Measurements from ENCODE around the gene ZNF837. TPM values are rescaled to one million over a fixed set of nuclear protein-coding genes. Genes with fewer than 3 reads are reported as not detected.

The ZNF837 gene
- total and polyA plus RNA-seq, 7 experiments from 2014 or later = 1.4 to 15.6 (median 4.3) TPM

DNA sequence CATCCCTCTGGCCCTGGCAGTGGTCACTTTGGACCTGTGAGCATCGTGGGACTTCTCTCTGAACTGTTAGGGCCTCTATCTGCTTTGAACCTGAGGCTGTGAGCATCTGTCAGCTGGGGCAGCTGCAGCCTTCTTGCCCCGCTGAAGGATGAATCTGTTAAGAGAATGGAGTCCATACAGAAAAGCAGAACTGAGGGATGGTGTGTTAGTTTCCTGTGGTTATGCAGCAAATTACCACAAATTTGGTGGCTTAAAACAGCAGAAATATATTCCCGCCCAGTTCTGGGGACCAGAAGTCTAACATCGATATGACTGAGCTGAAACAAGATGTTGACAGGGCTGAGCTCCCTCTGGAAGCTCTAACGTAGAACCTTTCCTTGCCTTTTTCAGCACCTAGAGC, 16.7 kb downstream of the ZNF837 start:
- Histone ChIP-seq H3K4me3 (ENCODE audit: low read length) (no peak overlapping the region), H3K36me3 (ENCODE audit: control insufficient read depth in 2 of 3, insufficient read depth in 3 of 3, low read length in 3 of 3) (peaks cover 0 to 4% (median 0%) of the 10 kb centered on the region in 3 experiments), H3K27ac (ENCODE audit: low read depth, low read length) (no peak overlapping the region), H3K27me3 (ENCODE audit: control insufficient read depth in 2 of 2, insufficient read depth in 2 of 2, low read length in 2 of 2) (no peaks in the 10 kb centered on the region), H3K4me1 (ENCODE audit: control insufficient read depth in 2 of 2, insufficient read depth in 2 of 2, low read length in 2 of 2) (peaks cover 4 to 5% of the 10 kb centered on the region in 2 donors), H3K9me3 (ENCODE audit: control insufficient read depth in 2 of 3, low read length in 3 of 3) (no peaks in the 10 kb centered on the region)
- H3K4me1 Mint-ChIP-seq = peaks cover 7 to 17% (median 11%) of the 10 kb centered on the region in 7 donors
- H3K27me3 Mint-ChIP-seq = peaks cover 0 to 2% (median 0%) of the 10 kb centered on the region in 5 donors
- intact Hi-C loops (cut with micrococcal nuclease) = no loop called here
- no peak overlapping the region for H3K27ac Mint-ChIP-seq
- H3K4me3 Mint-ChIP-seq = peak overlapping the region in 6 of 10 donors; percentile 17 to 52 (median 35)
- ChIA-PET POLR2A (interaction anchor here (1.0 to 5.1 kb wide), 6 partner anchors 9 to 181 kb away, joined by 3 to 34 read pairs (median 8); partner anchors contain the start of genes ZNF274 and ZSCAN22), CTCF (interaction anchor here (0.6 kb wide), 1 partner anchor 85 kb away, joined by 4 read pairs; no protein-coding TSS in a partner anchor)
- DNase-seq = no peak
- no peaks in the 10 kb centered on the region for H3K9me3 Mint-ChIP-seq
- no peak for ATAC-seq
- H3K36me3 Mint-ChIP-seq = no peaks in the 10 kb centered on the region

GRCh38 chr19:58362272-58362994, 18.4 kb downstream of the ZNF837 start, which contains the start of gene ZNF497:
Gene ZNF497 (minus strand): TSS chr19:58362751. CDS start chr19:58357635, 5,116 bp downstream.
- peaks cover 5 to 7% of the 10 kb centered on the region in 2 donors for H3K4me1 ChIP-seq (ENCODE audit: control insufficient read depth in 2 of 2, insufficient read depth in 2 of 2, low read length in 2 of 2)
- peaks cover 0 to 5% (median 0%) of the 10 kb centered on the region in 5 donors for H3K27me3 Mint-ChIP-seq
- ChIA-PET POLR2A (interaction anchor here (0.7 to 5.1 kb wide), 24 partner anchors 11 to 360 kb away, joined by 3 to 34 read pairs (median 4); partner anchors contain the start of genes ERVK3-1, RNF225, RPS5 and ZBTB45), CTCF (interaction anchor here (0.6 to 0.9 kb wide), 2 partner anchors 17 to 29 kb away, joined by 3 read pairs; no protein-coding TSS in a partner anchor)
- H3K27ac Mint-ChIP-seq = peak within 1 kb of the TSS; percentile 71 to 96 (median 90)
- no peaks in the 10 kb centered on the region for H3K36me3 Mint-ChIP-seq
- H3K4me1 Mint-ChIP-seq = peaks cover 7 to 21% (median 11%) of the 10 kb centered on the region in 7 donors
- H3K4me3 ChIP-seq (ENCODE audit: low read length) = peak within 1 kb of the TSS; percentile 99
- H3K27me3 ChIP-seq (ENCODE audit: control insufficient read depth in 2 of 2, insufficient read depth in 2 of 2, low read length in 2 of 2) = no peaks in the 10 kb centered on the region
- peaks cover 0 to 4% (median 0%) of the 10 kb centered on the region in 3 experiments for H3K36me3 ChIP-seq (ENCODE audit: control insufficient read depth in 2 of 3, insufficient read depth in 3 of 3, low read length in 3 of 3)
- intact Hi-C loops (cut with micrococcal nuclease) = loop anchor here (1.0 to 2.0 kb wide), 16 partner anchors 15 to 999 kb away; partner anchors contain the start of genes ERVK3-1 (in 2 of the 2), RPS5 (in 2 of the 2), ZNF132 (in 2 of the 2) and ZNF584 (in 2 of the 2)
- peak within 1 kb of the TSS; percentile 89 to 99 (median 95) for H3K4me3 Mint-ChIP-seq
- H3K27ac ChIP-seq (ENCODE audit: low read depth, low read length) = peak within 1 kb of the TSS; percentile 78
- DNase-seq = peak; percentile 91 to 96 (median 95)
- no peaks in the 10 kb centered on the region for H3K9me3 ChIP-seq (ENCODE audit: control insufficient read depth in 2 of 3, low read length in 3 of 3)
- no peaks in the 10 kb centered on the region for H3K9me3 Mint-ChIP-seq
- ATAC-seq = peak; percentile 92

DNA sequence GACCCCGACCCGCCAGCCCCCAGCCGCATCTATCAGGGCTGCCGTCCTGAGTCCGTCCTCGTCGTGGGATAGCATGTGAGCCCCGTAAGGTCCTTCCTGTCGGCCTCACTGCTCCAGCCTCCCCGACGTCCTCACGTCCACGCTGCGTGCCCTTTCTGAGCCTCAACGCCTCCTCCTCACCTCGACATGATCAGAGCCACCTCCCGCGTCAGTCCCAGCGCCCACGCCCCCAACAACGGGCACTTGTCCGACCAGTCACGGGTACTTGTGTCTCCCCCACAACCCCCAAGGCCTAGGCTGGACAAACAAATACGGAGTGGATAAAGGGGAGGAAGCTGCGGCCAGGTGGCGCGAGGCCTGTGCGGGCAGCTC, 18.9 kb downstream of the ZNF837 start:
- POLR2A ChIA-PET = interaction anchor here (1.2 to 5.1 kb wide), 13 partner anchors 11 to 178 kb away, joined by 4 to 34 read pairs (median 8); partner anchors contain the start of genes ERVK3-1, RPS5, ZNF274 and ZNF324
- DNase-seq = peak in 1 of 9 donors; percentile 60
- peaks cover 0 to 5% (median 0%) of the 10 kb centered on the region in 5 donors for H3K27me3 Mint-ChIP-seq

DNA sequence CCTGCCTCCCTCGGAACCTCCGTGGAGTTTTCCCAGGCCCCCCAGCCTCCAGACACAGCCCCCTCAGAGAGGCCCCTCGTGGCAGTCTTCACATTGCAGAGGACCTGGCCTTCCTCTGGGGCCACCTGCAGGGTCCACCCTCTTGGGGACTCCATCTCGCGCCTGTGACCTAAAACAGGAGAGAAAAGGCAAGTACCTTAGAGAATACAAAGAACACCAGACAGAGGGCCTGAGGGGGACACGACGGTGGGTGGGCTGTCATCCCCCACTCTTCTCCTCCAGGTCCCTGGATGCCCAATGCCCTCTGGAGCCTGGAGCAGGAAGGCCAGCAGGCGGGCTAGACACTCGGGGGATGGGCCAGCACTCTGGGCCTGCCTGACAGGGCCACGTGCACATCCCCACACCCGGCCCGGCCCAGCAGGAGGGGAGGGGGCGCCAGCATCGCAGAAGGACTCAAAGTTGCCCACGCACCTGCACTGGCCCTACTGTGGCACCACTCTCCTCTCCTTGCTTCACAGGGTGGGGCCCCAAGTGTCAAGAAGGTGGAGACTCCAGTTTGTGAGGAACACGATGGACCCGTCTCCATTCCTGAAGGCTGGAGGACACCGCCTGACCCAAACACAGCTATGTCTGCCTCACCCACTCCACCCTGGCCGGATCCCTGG, 23.2 kb downstream of the ZNF837 start:
- H3K36me3 ChIP-seq (ENCODE audit: control insufficient read depth in 2 of 3, insufficient read depth in 3 of 3, low read length in 3 of 3) = peaks cover 0 to 4% (median 0%) of the 10 kb centered on the region in 3 experiments
- POLR2A ChIA-PET = interaction anchor here (3.4 kb wide), 1 partner anchor 11 kb away, joined by 12 read pairs; no protein-coding TSS in a partner anchor
- Mint-ChIP-seq H3K4me3 (peak overlapping the region in 5 of 10 donors; percentile 41 to 78 (median 49)), H3K9me3 (no peaks in the 10 kb centered on the region), H3K27me3 (peaks cover 0 to 3% (median 0%) of the 10 kb centered on the region in 5 donors), H3K27ac (no peak overlapping the region), H3K4me1 (peaks cover 7 to 32% (median 19%) of the 10 kb centered on the region in 7 donors), H3K36me3 (no peaks in the 10 kb centered on the region)
- intact Hi-C loops (cut with micrococcal nuclease) = no loop called here
- peaks cover 5 to 11% of the 10 kb centered on the region in 2 donors for H3K4me1 ChIP-seq (ENCODE audit: control insufficient read depth in 2 of 2, insufficient read depth in 2 of 2, low read length in 2 of 2)
- ATAC-seq = no peak
- H3K27me3 ChIP-seq (ENCODE audit: control insufficient read depth in 2 of 2, insufficient read depth in 2 of 2, low read length in 2 of 2) = no peaks in the 10 kb centered on the region
- CTCF ChIA-PET = no interaction called here
- H3K4me3 ChIP-seq (ENCODE audit: low read length) = no peak overlapping the region
- no peak overlapping the region for H3K27ac ChIP-seq (ENCODE audit: low read depth, low read length)
- DNase-seq = no peak
- no peaks in the 10 kb centered on the region for H3K9me3 ChIP-seq (ENCODE audit: control insufficient read depth in 2 of 3, low read length in 3 of 3)

More for the DNA sequence above, 18.9 kb downstream of the ZNF837 start:
- ATAC-seq = peak; percentile 13
- intact Hi-C loops (cut with micrococcal nuclease) = loop anchor here (1.0 to 2.0 kb wide), 16 partner anchors 15 to 999 kb away; partner anchors contain the start of genes ERVK3-1 (in 2 of the 2), RPS5 (in 2 of the 2), ZNF132 (in 2 of the 2) and ZNF584 (in 2 of the 2)
- CTCF ChIA-PET = interaction anchor here (0.6 kb wide), 1 partner anchor 29 kb away, joined by 3 read pairs; no protein-coding TSS in a partner anchor
- Mint-ChIP-seq H3K4me1 (peaks cover 7 to 23% (median 11%) of the 10 kb centered on the region in 7 donors), H3K4me3 (peak overlapping the region; percentile 89 to 99 (median 95)), H3K36me3 (no peaks in the 10 kb centered on the region), H3K9me3 (no peaks in the 10 kb centered on the region), H3K27ac (peak overlapping the region; percentile 71 to 96 (median 90))
- H3K36me3 ChIP-seq (ENCODE audit: control insufficient read depth in 2 of 3, insufficient read depth in 3 of 3, low read length in 3 of 3) = peaks cover 0 to 4% (median 0%) of the 10 kb centered on the region in 3 experiments
- peak overlapping the region; percentile 99 for H3K4me3 ChIP-seq (ENCODE audit: low read length)
- H3K4me1 ChIP-seq (ENCODE audit: control insufficient read depth in 2 of 2, insufficient read depth in 2 of 2, low read length in 2 of 2) = peaks cover 5 to 8% of the 10 kb centered on the region in 2 donors
- H3K27me3 ChIP-seq (ENCODE audit: control insufficient read depth in 2 of 2, insufficient read depth in 2 of 2, low read length in 2 of 2) = no peaks in the 10 kb centered on the region
- H3K9me3 ChIP-seq (ENCODE audit: control insufficient read depth in 2 of 3, low read length in 3 of 3) = no peaks in the 10 kb centered on the region
- peak overlapping the region; percentile 78 for H3K27ac ChIP-seq (ENCODE audit: low read depth, low read length)

DNA sequence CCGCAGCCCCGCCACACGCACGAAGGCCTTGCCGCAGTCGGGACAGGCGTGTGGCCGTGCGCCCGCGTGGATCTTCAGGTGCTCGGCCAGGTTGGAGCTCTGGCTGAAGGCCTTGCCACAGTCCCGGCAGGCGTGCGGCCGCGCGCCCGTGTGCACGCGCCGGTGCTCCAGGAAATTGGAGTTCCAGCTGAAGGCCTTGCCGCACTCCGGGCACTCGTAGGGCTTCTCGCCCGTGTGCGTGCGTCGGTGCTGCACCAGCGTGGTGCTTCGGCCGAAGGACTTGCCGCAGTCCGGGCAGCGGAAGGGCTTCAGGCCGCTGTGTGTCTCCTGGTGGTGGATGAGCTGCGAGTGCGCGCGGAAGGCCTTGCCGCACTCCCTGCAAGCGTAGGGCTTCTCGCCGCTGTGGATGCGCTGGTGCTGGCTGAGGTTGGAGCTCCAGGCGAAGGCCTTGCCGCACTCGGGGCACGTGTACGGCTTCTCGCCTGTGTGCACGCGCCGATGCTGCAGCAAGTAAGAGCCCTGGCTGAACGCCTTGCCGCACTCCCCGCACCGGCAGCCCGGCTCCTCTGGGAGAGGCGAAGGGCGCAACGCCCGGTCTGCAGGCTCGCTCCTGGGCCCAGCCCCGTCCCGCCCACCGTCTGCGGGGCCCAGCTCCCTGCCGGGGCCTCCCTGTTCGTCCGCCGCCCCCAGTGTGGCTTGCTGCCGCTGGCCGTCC, 23.9 kb downstream of the ZNF837 start:
- H3K9me3 ChIP-seq (ENCODE audit: control insufficient read depth in 2 of 3, low read length in 3 of 3) = no peaks in the 10 kb centered on the region
- H3K4me3 Mint-ChIP-seq = peak overlapping the region; percentile 52 to 78 (median 70)
- H3K27ac ChIP-seq (ENCODE audit: low read depth, low read length) = peak overlapping the region; percentile 56
- H3K4me1 ChIP-seq (ENCODE audit: control insufficient read depth in 2 of 2, insufficient read depth in 2 of 2, low read length in 2 of 2) = peaks cover 3 to 10% of the 10 kb centered on the region in 2 donors
- H3K36me3 Mint-ChIP-seq = peaks cover 0 to 3% (median 0%) of the 10 kb centered on the region in 5 donors
- ATAC-seq (no peak), DNase-seq (peak in 1 of 9 donors; percentile 9)
- H3K36me3 ChIP-seq (ENCODE audit: control insufficient read depth in 2 of 3, insufficient read depth in 3 of 3, low read length in 3 of 3) = no peaks in the 10 kb centered on the region
- peak overlapping the region in 3 of 9 donors; percentile 23 to 50 (median 45) for H3K27ac Mint-ChIP-seq
- POLR2A ChIA-PET = interaction anchor here (3.4 kb wide), 1 partner anchor 10 kb away, joined by 12 read pairs; no protein-coding TSS in a partner anchor
- no peaks in the 10 kb centered on the region for H3K9me3 Mint-ChIP-seq
- peaks cover 0 to 3% (median 0%) of the 10 kb centered on the region in 5 donors for H3K27me3 Mint-ChIP-seq
- H3K4me3 ChIP-seq (ENCODE audit: low read length) = peak overlapping the region; percentile 57
- intact Hi-C loops (cut with micrococcal nuclease) = loop anchor here in 1 of 2 donors (1.0 kb wide), 1 partner anchor 10 kb away; no protein-coding TSS in a partner anchor
- H3K4me1 Mint-ChIP-seq = peaks cover 4 to 32% (median 16%) of the 10 kb centered on the region in 7 donors
- CTCF ChIA-PET = interaction anchor here (1.0 kb wide), 1 partner anchor 77 kb away, joined by 3 read pairs; no protein-coding TSS in a partner anchor
- H3K27me3 ChIP-seq (ENCODE audit: control insufficient read depth in 2 of 2, insufficient read depth in 2 of 2, low read length in 2 of 2) = no peaks in the 10 kb centered on the region

Measured in naive thymus-derived CD4-positive, alpha-beta T cell (primary cell).